Neural cell (in vitro differentiated cells): ENCODE results near the gene RAB6A. TPM values are rescaled to one million over a fixed set of nuclear protein-coding genes. Genes with fewer than 3 reads are reported as not detected.

Experiments used
- H2AFZ ChIP-seq: fragments of 200-600, 300-800 bp; sonication (generic), shearing (Covaris generic); 2 replicates; pipeline ENCODE4 v1.6.0; 2014; ENCODE audit warnings: low read depth, mild to moderate bottlenecking, antibody characterized with exemption, low read length, moderate library complexity
- H3F3A ChIP-seq: fragments of 200-600 bp; shearing (Covaris generic); 2 replicates; pipeline ENCODE4 v1.6.1; 2016; ENCODE audit warnings: mild to moderate bottlenecking, moderate library complexity, mixed read lengths, antibody characterized with exemption, low read length; ENCODE audit not compliant: insufficient read depth, poor library complexity, severe bottlenecking
- H3K27ac ChIP-seq: fragments of 200-600, 300-800 bp; sonication (generic), shearing (Covaris generic); 2 replicates; pipeline ENCODE4 v1.5.1; 2014; ENCODE audit warnings: mild to moderate bottlenecking, low read length, moderate library complexity
- H3K27me3 ChIP-seq: fragments of 300-800, 200-600 bp; sonication (generic), shearing (Covaris generic); 2 replicates; pipeline ENCODE4 v1.6.0; 2014; ENCODE audit warnings: mild to moderate bottlenecking, low read depth, low read length, moderate library complexity; ENCODE audit not compliant: insufficient read depth
- H3K36me3 ChIP-seq: fragments of 300-800, 200-600 bp; sonication (generic), shearing (Covaris generic); 2 replicates; pipeline ENCODE4 v1.5.1; 2014; ENCODE audit warnings: mild to moderate bottlenecking, antibody characterized with exemption, low read length, moderate library complexity; ENCODE audit not compliant: insufficient read depth
- H3K4me2 ChIP-seq: fragments of 300-800, 200-600 bp; sonication (generic), shearing (Covaris generic); 2 replicates; pipeline ENCODE4 v1.6.0; 2014; ENCODE audit warnings: mild to moderate bottlenecking, low read length
- H3K4me3 ChIP-seq: fragments of 300-800, 200-600 bp; sonication (generic), shearing (Covaris generic); 2 replicates; pipeline ENCODE4 v1.5.1; 2014; ENCODE audit warnings: mild to moderate bottlenecking, low read length, moderate library complexity
- H3K79me2 ChIP-seq: fragments of 200-600 bp; shearing (Covaris generic); replicated peaks from 2 replicates; pipeline ENCODE4 v1.6.0; 2014; ENCODE audit warnings: mild to moderate bottlenecking, low read length, moderate library complexity; ENCODE audit not compliant: insufficient read depth
- H3K9ac ChIP-seq: fragments of 300-800, 200-600 bp; sonication (generic), shearing (Covaris generic); 2 replicates; pipeline ENCODE4 v1.6.1; 2016; ENCODE audit warnings: mild to moderate bottlenecking, low read length, mixed read lengths
- H3K9me2 ChIP-seq: fragments of 200-600 bp; shearing (Covaris generic); 2 replicates; pipeline ENCODE4 v1.6.1; 2016; ENCODE audit warnings: mild to moderate bottlenecking, low read length, mixed read lengths; ENCODE audit not compliant: insufficient read depth
- H3K9me3 ChIP-seq: fragments of 200-600, 300-800 bp; sonication (generic), shearing (Covaris generic); 2 replicates; pipeline ENCODE4 v1.6.1; 2016; ENCODE audit warnings: mild to moderate bottlenecking, mixed run types, low read length, moderate library complexity, mixed read lengths
- H4K20me1 ChIP-seq: fragments of 200-600 bp; shearing (Covaris generic); 2 replicates; pipeline ENCODE4 v1.6.1; 2016; ENCODE audit warnings: mild to moderate bottlenecking, mixed run types; ENCODE audit not compliant: insufficient read depth
- EP300 ChIP-seq: fragments of 450-650 bp; conservative IDR thresholded peaks from 2 replicates; pipeline ENCODE4 v1.6.1; 2014; ENCODE audit warnings: antibody characterized with exemption, mild to moderate bottlenecking, moderate library complexity; ENCODE audit not compliant: poor library complexity, severe bottlenecking
- EZH2 ChIP-seq: fragments of 200-600, 300-800 bp; shearing (Covaris generic), sonication (generic); IDR thresholded peaks from 2 replicates; pipeline ENCODE4 v1.6.1; 2014; ENCODE audit warnings: antibody characterized with exemption, low read length, borderline replicate concordance, mild to moderate bottlenecking; ENCODE audit not compliant: insufficient read depth, poor library complexity, severe bottlenecking
- MXI1 ChIP-seq: fragments of 450-650 bp; conservative IDR thresholded peaks from 2 replicates; pipeline ENCODE4 v1.6.1; 2014; ENCODE audit warnings: antibody characterized with exemption, mild to moderate bottlenecking; ENCODE audit not compliant: poor library complexity, severe bottlenecking
- POLR2AphosphoS5 ChIP-seq: IDR thresholded peaks from 2 replicates; pipeline ENCODE4 v1.6.1; 2012
- RAD21 ChIP-seq: fragments of 450-650 bp; conservative IDR thresholded peaks from 2 replicates; pipeline ENCODE4 v1.6.1; 2014; ENCODE audit warnings: antibody characterized with exemption, mild to moderate bottlenecking, moderate library complexity
- SMC3 ChIP-seq: fragments of 450-650 bp; conservative IDR thresholded peaks from 2 replicates; pipeline ENCODE4 v1.6.1; 2014; ENCODE audit warnings: antibody characterized with exemption, mild to moderate bottlenecking, moderate library complexity; ENCODE audit not compliant: poor library complexity
- TAF1 ChIP-seq: IDR thresholded peaks from 2 replicates; pipeline ENCODE4 v1.6.1; 2012; ENCODE audit warnings: low read depth
- polyA plus RNA-seq: library from polyadenylated mRNA; depleted of rRNA; stranded (reverse); fragments of >200 nt; gene quantifications from 2 replicates; pipeline ENCODE4 v1.2.3, GENCODE V29; 2014
- TF ChIP-seq, protein P1 (sequence below): IDR thresholded peaks from 2 replicates; pipeline ENCODE4 v1.6.1; 2012; ENCODE audit warnings: borderline replicate concordance
- TF ChIP-seq, protein P2 (sequence below): fragments of 450-650 bp; IDR thresholded peaks from 2 replicates; pipeline ENCODE4 v1.5.1; 2014; ENCODE audit warnings: antibody characterized with exemption, mild to moderate bottlenecking, moderate library complexity; ENCODE audit not compliant: poor library complexity, severe bottlenecking

Gene RAB6A
- polyA plus RNA-seq, 1 donor from 2014 or later, result 155 TPM

DNA sequence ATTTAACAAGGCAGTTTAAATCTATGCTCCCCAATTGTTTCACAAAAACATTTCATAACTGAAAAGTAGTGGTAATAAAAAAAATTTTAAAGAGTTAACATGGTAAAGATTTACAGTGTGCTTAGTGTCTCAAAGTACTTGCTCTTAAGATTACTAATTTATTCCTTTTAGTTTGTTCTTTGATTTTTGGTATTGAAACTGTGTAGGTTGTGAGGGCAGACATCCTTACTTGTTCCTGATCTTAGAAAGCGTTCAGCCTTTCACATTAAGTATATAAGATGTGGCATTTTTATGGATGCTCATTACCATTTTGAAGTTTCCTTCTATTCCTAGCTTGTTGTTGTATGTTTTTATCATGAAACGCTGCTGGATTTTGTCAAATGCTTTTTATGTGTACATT lies 32.9 kb downstream of the RAB6A start:
- peaks cover 44% of the 10 kb centered on the region for H3K79me2 ChIP-seq
- H3K27ac ChIP-seq, result no peak overlapping the region

DNA sequence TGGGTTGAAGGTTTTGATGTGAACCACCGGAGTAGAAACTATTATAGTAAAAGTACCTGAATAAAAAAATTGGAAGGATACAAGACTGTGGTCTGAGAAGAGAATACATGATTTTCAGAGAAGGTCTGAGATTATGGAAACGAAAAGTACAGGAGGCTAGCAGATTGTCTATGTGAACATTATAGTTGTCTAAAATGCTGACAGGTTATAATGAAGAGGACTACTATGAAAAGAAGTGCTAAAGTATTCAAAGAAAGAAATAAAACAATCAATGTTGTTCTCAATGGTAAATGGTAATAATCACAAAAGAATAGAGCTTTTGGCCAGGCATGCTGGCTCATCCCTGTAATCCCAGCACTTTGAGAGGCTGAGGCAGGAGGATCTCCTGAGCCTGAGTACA lies 34.0 kb downstream of the RAB6A start:
- Histone ChIP-seq H4K20me1 (no peaks in the 10 kb centered on the region), H3K9ac (no peak overlapping the region), H3K27me3 (no peaks in the 10 kb centered on the region), H3K79me2 (peaks cover 40% of the 10 kb centered on the region), H3K9me3 (no peaks in the 10 kb centered on the region), H3K36me3 (peaks cover 3% of the 10 kb centered on the region), H3K27ac (no peak overlapping the region), H3K4me3 (no peak overlapping the region), H3K9me2 (no peaks in the 10 kb centered on the region), H3F3A (no peaks in the 10 kb centered on the region), H3K4me2 (no peak overlapping the region), H2AFZ (no peak overlapping the region)
- TF ChIP-seq SMC3, result no peak
- TF ChIP-seq EP300, result no peak
- TF ChIP-seq, protein P1, sequence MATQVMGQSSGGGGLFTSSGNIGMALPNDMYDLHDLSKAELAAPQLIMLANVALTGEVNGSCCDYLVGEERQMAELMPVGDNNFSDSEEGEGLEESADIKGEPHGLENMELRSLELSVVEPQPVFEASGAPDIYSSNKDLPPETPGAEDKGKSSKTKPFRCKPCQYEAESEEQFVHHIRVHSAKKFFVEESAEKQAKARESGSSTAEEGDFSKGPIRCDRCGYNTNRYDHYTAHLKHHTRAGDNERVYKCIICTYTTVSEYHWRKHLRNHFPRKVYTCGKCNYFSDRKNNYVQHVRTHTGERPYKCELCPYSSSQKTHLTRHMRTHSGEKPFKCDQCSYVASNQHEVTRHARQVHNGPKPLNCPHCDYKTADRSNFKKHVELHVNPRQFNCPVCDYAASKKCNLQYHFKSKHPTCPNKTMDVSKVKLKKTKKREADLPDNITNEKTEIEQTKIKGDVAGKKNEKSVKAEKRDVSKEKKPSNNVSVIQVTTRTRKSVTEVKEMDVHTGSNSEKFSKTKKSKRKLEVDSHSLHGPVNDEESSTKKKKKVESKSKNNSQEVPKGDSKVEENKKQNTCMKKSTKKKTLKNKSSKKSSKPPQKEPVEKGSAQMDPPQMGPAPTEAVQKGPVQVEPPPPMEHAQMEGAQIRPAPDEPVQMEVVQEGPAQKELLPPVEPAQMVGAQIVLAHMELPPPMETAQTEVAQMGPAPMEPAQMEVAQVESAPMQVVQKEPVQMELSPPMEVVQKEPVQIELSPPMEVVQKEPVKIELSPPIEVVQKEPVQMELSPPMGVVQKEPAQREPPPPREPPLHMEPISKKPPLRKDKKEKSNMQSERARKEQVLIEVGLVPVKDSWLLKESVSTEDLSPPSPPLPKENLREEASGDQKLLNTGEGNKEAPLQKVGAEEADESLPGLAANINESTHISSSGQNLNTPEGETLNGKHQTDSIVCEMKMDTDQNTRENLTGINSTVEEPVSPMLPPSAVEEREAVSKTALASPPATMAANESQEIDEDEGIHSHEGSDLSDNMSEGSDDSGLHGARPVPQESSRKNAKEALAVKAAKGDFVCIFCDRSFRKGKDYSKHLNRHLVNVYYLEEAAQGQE, result no peak
- no peak for TF ChIP-seq EZH2
- TF ChIP-seq, protein P2, sequence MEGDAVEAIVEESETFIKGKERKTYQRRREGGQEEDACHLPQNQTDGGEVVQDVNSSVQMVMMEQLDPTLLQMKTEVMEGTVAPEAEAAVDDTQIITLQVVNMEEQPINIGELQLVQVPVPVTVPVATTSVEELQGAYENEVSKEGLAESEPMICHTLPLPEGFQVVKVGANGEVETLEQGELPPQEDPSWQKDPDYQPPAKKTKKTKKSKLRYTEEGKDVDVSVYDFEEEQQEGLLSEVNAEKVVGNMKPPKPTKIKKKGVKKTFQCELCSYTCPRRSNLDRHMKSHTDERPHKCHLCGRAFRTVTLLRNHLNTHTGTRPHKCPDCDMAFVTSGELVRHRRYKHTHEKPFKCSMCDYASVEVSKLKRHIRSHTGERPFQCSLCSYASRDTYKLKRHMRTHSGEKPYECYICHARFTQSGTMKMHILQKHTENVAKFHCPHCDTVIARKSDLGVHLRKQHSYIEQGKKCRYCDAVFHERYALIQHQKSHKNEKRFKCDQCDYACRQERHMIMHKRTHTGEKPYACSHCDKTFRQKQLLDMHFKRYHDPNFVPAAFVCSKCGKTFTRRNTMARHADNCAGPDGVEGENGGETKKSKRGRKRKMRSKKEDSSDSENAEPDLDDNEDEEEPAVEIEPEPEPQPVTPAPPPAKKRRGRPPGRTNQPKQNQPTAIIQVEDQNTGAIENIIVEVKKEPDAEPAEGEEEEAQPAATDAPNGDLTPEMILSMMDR, result no peak
- TF ChIP-seq TAF1, result no peak
- TF ChIP-seq RAD21, result no peak
- no peak for TF ChIP-seq MXI1
- TF ChIP-seq POLR2AphosphoS5, result no peak

More for the DNA sequence above, 32.9 kb downstream of the RAB6A start:
- H3K9me3 ChIP-seq, result no peaks in the 10 kb centered on the region
- H4K20me1 ChIP-seq, result no peaks in the 10 kb centered on the region
- no peaks in the 10 kb centered on the region for H3K9me2 ChIP-seq
- no peak overlapping the region for H3K9ac ChIP-seq
- H3K36me3 ChIP-seq, result peaks cover 3% of the 10 kb centered on the region
- H3F3A ChIP-seq, result no peaks in the 10 kb centered on the region
- no peak overlapping the region for H3K4me3 ChIP-seq
- TF ChIP-seq TAF1, result no peak
- no peak for TF ChIP-seq EZH2
- TF ChIP-seq EP300, result no peak
- TF ChIP-seq RAD21, result no peak
- TF ChIP-seq, protein P2, result no peak
- no peak for TF ChIP-seq MXI1
- TF ChIP-seq SMC3, result no peak
- TF ChIP-seq, protein P1, result no peak
- TF ChIP-seq POLR2AphosphoS5, result no peak
- H2AFZ ChIP-seq, result no peak overlapping the region
- H3K4me2 ChIP-seq, result no peak overlapping the region
- no peaks in the 10 kb centered on the region for H3K27me3 ChIP-seq
